ENCODE results near the gene SOS1. TPM values are rescaled to one million over a fixed set of nuclear protein-coding genes. Genes with fewer than 3 reads are reported as not detected.
"Not testable (repeated sequence)": the region's sequence is repeated elsewhere in the genome, so short reads cannot be mapped to it uniquely, and the experiment has no call there.

Gene SOS1
- total RNA-seq, 2 experiments from 2014 or later: 36.3 to 41.3 TPM

DNA sequence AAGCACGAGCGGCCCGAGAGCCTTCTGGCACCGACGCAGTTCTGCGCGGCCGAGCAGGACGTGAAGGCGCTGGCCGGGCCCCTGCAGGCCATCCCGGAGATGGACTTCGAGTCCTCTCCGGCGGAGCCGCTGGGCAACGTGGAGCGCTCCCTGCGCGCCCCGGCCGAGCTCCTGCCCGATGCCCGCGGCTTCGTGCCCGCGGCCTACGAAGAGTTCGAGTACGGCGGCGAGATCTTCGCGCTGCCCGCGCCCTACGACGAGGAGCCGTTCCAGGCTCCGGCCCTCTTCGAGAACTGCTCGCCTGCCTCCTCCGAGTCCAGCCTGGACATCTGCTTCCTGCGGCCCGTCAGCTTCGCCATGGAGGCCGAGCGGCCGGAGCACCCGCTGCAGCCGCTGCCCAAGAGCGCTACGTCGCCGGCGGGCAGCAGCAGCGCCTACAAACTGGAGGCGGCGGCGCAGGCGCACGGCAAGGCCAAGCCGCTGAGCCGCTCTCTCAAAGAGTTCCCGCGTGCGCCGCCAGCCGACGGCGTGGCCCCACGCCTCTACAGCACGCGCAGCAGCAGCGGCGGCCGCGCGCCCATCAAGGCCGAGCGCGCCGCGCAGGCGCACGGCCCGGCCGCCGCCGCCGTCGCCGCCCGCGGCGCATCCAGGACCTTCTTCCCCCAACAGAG, 160.8 kb downstream of the SOS1 start:
- Mint-ChIP-seq H3K9me3 (no peaks in the 10 kb centered on the region), H3K4me3 (peak overlapping the region; percentile 37), H3K4me1 (peaks cover 3% of the 10 kb centered on the region), H3K27ac (no peak overlapping the region), H3K27me3 (peaks cover 30% of the 10 kb centered on the region), H3K36me3 (peaks cover 2% of the 10 kb centered on the region)
- peak; percentile 83 for DNase-seq

DNA sequence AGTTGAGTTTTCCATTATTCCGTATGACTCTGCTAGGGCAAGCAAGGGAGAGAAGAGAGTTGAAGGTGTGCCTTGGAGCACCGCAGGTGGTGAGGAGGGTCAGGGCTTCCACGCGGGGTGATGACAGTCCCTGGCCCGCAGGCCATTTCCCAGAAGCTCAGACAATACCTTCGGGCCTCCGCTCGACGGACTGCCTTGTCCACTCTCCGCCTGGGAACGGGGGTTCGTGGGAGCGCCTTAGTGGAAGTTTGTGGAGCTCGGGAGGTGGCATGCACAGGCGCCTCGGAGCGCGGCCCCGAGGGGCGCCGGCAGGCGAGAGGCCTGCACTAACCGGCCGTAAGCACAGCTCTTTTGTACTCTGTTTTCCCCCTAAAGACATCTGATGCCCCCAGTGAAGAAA, 161.4 kb downstream of the SOS1 start:
- H3K4me1 Mint-ChIP-seq: peaks cover 3% of the 10 kb centered on the region
- H3K4me3 Mint-ChIP-seq: no peak overlapping the region
- no peak for DNase-seq
- H3K9me3 Mint-ChIP-seq: no peaks in the 10 kb centered on the region
- peaks cover 2% of the 10 kb centered on the region for H3K36me3 Mint-ChIP-seq
- no peak overlapping the region for H3K27ac Mint-ChIP-seq
- H3K27me3 Mint-ChIP-seq: peaks cover 30% of the 10 kb centered on the region

DNA sequence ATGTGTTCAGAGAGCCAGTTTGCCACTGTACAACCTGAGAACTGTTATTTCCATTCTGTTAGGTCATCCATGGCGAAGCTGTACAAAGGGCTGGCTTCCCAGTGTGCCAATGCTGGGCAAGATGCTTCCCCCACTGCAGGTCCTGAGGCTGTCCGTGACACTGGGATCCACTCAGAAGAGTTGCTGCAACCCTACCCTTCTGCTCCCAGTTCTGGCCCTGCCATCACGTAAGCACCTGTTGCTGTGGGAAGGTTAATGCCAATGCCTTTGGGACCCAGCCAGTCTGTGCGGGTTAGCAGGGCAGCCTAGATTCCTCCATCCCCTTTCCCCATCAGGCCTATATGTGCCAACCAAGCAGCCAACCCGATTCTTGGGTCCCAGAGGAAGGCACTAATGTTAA, 162.9 kb downstream of the SOS1 start:
- peaks cover 30% of the 10 kb centered on the region for H3K27me3 Mint-ChIP-seq
- no peak for DNase-seq
- peaks cover 2% of the 10 kb centered on the region for H3K36me3 Mint-ChIP-seq
- peaks cover 3% of the 10 kb centered on the region for H3K4me1 Mint-ChIP-seq
- no peaks in the 10 kb centered on the region for H3K9me3 Mint-ChIP-seq
- H3K27ac Mint-ChIP-seq: no peak overlapping the region
- no peak overlapping the region for H3K4me3 Mint-ChIP-seq

DNA sequence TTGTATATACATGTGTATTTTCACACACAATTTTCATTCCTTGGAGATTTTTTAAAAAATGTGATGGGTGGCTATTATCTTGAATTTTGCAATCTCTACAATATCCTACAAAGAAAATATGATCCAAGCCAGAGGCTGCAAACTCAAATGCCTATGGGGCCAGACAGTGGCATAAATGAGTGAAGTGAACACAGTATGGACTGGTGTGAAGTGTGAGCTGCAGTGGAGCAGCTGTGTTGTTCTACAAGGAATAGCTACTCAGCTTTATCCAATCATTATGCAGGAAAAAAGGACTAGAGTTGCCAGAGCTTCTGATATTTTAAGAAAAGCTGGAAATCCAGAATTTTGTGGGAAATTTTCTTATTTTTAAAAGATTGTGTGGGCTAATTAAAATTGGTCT, 169.1 kb downstream of the SOS1 start:
- no peak for DNase-seq
- Mint-ChIP-seq H3K4me3 (no peak overlapping the region), H3K9me3 (no peaks in the 10 kb centered on the region), H3K36me3 (no peaks in the 10 kb centered on the region), H3K4me1 (no peaks in the 10 kb centered on the region), H3K27ac (no peak overlapping the region), H3K27me3 (no peaks in the 10 kb centered on the region)

DNA sequence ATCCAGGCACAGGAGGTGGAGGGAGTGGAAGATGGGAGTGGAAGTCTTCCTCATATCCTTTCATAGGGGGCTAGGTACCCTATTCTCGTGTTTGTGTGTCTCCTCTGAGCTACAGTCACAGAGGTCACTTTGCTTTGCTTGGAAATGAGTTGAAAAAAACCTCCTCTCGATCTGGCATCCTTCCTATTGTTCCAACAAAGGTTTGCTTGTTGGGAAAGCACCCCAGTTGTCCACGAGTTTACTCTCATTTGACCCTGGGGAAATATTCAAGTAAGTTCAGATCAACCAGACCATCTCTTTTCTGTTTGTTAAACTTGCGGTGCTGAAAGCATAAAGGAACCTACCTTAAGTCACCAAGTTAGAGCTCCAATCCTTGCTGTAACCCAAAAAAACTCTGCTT, 171.9 kb downstream of the SOS1 start:
- H3K27ac Mint-ChIP-seq: no peak overlapping the region
- H3K27me3 Mint-ChIP-seq: no peaks in the 10 kb centered on the region
- no peak for DNase-seq
- no peak overlapping the region for H3K4me3 Mint-ChIP-seq
- no peaks in the 10 kb centered on the region for H3K4me1 Mint-ChIP-seq
- no peaks in the 10 kb centered on the region for H3K36me3 Mint-ChIP-seq
- H3K9me3 Mint-ChIP-seq: no peaks in the 10 kb centered on the region

DNA sequence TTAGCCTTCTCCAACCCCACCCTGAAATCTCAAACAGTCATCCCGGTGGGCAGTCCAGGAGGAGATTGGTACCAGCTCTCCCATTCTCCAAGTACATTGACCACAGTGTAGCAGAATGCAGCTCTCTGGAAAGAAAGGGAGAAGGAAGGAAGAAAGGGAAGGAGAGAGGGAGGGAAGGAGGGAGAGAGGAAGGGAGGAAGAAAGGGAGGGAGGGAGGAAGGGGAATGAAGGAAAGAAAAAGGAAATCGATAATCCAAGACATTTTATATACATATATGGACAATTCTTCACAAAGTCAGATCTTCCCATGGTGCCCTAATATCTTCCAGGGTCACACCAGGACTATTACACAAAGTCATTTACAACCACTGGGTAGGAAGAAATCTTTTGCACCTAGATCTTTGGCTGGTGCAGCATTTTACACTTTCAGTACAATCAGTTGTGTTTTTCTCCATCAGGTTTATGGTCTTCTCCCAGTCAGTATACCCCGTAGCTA, 172.4 kb downstream of the SOS1 start:
- Mint-ChIP-seq H3K4me3 (no peak overlapping the region), H3K27me3 (no peaks in the 10 kb centered on the region), H3K9me3 (no peaks in the 10 kb centered on the region), H3K4me1 (no peaks in the 10 kb centered on the region), H3K27ac (no peak overlapping the region), H3K36me3 (no peaks in the 10 kb centered on the region)
- DNase-seq: no peak

DNA sequence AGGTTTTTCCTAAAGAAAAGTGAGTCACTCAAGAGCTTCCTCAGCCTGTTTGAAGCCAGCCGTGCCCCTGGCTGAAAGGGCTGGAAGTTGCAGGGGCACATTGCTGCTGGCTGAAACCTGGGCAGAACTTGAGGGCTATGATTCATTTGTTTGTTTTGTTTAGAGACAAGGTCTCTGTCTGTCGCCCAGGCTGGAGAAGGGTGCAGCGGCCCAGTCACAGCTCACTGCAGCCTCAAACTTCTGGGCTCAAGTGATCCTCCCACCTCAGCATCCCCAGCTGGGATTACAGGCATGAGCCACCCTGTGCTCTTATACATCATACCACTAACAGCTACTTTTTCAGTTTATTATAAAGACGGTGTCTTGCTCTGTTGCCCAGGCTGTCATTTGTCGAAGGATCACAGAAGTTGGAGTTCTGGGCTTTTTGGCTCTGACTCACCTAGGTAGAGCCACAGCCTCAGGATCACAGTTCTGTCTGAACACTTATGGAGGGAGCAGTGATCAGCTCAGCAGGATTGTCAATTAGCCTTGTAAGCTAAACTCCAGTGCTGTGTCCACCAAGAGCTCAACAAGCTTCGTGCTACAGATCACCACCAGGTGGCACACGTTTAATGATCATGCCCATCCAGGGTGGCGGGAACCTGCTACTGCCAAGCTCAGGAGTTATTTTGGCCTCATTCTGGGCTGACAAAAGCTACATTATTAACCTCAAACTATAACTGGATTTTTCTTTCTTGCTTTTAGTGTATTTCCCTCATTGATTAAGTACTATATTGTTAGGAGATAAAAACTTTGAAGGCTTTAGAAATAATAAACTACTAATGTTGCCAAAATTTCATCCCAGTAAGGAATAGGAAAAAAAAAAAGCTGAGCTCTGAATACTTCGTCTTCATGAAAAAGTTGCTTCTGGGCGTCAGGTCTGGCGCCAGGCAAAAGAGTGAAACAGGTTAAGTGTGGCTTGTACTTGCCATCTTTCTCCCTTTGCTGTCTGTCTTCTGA, 173.3 kb downstream of the SOS1 start:
- H3K4me1 Mint-ChIP-seq: no peaks in the 10 kb centered on the region
- H3K9me3 Mint-ChIP-seq: no peaks in the 10 kb centered on the region
- no peaks in the 10 kb centered on the region for H3K27me3 Mint-ChIP-seq
- H3K36me3 Mint-ChIP-seq: no peaks in the 10 kb centered on the region
- peak; percentile 62 for DNase-seq
- H3K4me3 Mint-ChIP-seq: no peak overlapping the region
- no peak overlapping the region for H3K27ac Mint-ChIP-seq

DNA sequence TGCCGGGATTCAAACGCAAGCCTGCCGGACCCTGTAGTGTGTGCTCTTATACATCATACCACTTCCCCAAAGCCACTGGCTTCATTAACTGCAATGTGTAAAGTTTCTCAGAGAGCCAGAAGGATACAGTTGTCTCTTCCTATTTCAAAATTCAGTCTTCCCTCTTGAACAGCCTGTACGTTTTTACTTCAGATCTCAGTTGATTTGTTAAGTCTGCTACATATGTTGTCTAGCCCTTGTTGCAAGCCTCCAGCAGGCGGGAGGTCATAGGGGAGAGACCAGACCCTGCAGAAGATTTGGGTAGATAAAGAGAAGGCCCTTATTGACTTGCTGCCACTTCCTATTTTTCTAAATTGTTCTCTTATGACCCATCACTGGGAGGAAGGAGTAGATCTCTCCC, 174.9 kb downstream of the SOS1 start:
- Mint-ChIP-seq H3K27ac (no peak overlapping the region), H3K4me1 (no peaks in the 10 kb centered on the region), H3K36me3 (no peaks in the 10 kb centered on the region), H3K27me3 (no peaks in the 10 kb centered on the region), H3K4me3 (no peak overlapping the region), H3K9me3 (no peaks in the 10 kb centered on the region)
- no peak for DNase-seq

DNA sequence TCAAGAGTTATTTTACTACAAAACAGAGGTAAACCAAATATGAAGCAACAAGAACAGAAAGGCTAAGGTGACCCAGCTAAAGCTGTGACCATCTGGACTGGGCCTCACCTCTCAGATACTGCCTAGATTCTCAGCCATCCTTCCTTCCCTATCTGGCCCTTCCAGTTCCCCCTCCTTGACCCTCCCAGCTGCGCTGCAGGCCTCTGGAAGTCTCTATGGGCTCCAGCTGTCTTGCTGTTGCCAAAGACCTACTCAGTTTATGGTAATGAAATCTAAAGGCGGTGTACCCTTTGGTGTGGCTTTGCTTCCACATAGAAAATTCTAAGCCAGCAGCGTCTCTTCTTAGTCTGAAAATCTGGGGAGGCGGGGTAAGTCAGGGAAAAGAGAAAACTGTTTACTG, 175.5 kb downstream of the SOS1 start:
- Mint-ChIP-seq H3K36me3 (no peaks in the 10 kb centered on the region), H3K4me1 (no peaks in the 10 kb centered on the region), H3K27me3 (no peaks in the 10 kb centered on the region), H3K4me3 (no peak overlapping the region), H3K27ac (no peak overlapping the region), H3K9me3 (no peaks in the 10 kb centered on the region)
- no peak for DNase-seq

DNA sequence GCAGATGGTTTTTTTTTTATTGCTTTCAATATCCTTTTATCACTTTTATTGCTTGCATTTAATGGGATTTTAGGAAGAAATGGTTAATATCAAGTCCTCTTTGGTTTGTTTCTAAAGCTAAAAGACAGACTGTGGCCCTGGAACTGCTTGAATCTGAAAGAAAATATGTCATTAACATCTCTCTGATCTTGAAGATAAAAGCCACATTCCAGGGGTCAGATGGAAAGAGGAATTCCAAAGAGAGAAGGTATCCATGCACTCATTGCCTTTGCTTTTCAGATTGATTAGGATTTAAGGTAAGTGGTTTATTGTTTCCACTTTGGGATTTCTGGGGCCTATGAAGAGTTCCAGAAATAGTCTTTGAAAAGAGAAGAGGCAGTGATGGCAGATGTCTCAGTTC, 177.1 kb downstream of the SOS1 start:
- DNase-seq: no peak
- Mint-ChIP-seq H3K27ac (no peak overlapping the region), H3K4me1 (no peaks in the 10 kb centered on the region), H3K9me3 (no peaks in the 10 kb centered on the region), H3K4me3 (no peak overlapping the region), H3K36me3 (no peaks in the 10 kb centered on the region), H3K27me3 (no peaks in the 10 kb centered on the region)

DNA sequence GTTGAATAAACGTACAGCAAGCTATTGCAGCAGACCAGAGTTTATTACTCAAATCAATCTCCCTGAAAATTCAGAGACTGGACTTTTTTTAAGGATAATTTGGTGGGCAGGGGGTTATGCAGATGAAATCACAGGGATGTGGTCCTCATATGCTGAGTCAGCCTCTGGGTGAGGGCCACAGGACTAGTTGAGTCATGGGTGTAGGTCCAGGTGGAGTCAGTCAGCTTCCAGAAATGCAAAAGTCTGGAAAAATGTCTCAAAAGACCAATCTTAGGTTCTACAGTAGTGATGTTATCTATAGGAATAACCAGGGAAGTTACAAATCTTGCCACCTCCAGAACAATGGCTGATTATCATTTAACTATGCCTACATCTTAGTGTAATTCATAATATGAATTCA, 180.1 kb downstream of the SOS1 start:
- no peaks in the 10 kb centered on the region for H3K9me3 Mint-ChIP-seq
- H3K4me3 Mint-ChIP-seq: no peak overlapping the region
- H3K27me3 Mint-ChIP-seq: no peaks in the 10 kb centered on the region
- no peak overlapping the region for H3K27ac Mint-ChIP-seq
- no peaks in the 10 kb centered on the region for H3K36me3 Mint-ChIP-seq
- peaks cover under 1% of the 10 kb centered on the region for H3K4me1 Mint-ChIP-seq
- DNase-seq: no peak

DNA sequence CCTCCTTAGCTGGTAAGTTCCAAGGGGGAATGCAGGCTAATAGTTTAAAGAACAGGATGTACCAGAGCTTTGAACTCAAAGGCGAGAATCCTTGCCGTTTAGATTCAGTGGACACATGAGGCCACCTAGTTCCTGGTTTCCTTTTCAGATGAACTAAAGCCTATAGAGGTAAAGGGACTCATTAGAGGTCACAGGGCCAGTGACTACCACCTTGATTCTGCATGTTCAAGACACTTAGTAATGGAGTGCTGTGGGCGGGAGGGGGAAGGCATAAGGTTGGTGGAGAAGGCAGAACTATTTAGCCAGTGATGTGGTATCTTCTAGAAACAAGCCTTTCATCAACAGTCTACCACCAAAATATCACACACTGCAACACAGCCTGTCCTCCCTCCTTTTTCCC, 183.3 kb downstream of the SOS1 start:
- Mint-ChIP-seq H3K4me1 (peaks cover 3% of the 10 kb centered on the region), H3K36me3 (no peaks in the 10 kb centered on the region), H3K27ac (no peak overlapping the region), H3K4me3 (no peak overlapping the region), H3K27me3 (no peaks in the 10 kb centered on the region), H3K9me3 (no peaks in the 10 kb centered on the region)
- no peak for DNase-seq

DNA sequence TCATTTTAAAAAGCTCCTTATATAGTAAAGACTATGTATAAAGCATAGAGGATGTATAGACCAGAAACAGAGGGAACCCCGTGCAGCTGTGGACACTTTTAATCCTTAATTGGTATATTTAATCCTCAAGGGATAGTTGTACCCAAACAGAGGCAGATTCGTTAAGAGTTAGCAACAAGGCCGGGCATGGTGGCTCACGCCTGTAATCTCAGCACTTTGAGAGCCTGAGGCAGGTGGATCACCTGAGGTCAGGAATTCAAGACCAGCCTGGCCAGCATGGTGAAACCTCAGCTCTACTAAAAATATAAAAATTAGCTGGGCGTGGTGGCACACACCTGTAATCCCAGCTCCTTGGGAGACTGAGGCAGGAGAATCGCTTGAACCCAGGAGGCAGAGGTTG, 184.3 kb downstream of the SOS1 start:
- not testable (repeated sequence) for H3K36me3 Mint-ChIP-seq, H3K4me3 Mint-ChIP-seq, H3K9me3 Mint-ChIP-seq, H3K27ac Mint-ChIP-seq, H3K27me3 Mint-ChIP-seq, DNase-seq, H3K4me1 Mint-ChIP-seq

DNA sequence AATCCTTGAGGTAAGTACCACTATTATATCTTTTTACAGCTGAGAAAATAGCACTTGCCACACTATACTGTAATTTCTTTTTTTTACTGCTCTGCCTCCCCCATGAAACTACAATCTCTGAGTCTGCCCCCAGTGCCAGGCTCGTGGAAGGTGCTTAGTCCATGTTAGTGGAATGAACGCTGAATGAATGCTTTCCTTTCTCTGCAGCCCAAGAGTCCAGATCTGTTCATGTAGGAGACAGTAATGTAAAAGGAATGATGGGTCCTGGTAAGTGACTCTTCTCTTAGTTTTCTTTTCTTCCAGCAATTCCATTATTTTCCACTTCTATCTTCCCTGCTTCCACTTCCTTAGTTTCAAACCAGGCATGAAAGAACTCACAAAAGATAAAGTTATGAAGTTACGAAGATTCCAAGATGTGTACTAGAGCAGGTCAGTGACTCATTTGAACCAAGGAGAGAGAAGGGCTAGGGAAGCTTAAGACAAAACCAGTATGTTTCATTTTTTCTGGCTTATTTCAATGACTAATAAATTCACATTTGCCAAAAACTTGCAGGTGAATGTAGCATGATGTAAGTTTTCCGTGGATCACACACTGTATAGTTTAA, 185.2 kb downstream of the SOS1 start:
- Mint-ChIP-seq H3K27ac (no peak overlapping the region), H3K9me3 (no peaks in the 10 kb centered on the region), H3K4me1 (peaks cover 3% of the 10 kb centered on the region), H3K27me3 (no peaks in the 10 kb centered on the region), H3K36me3 (no peaks in the 10 kb centered on the region), H3K4me3 (no peak overlapping the region)
- DNase-seq: no peak

DNA sequence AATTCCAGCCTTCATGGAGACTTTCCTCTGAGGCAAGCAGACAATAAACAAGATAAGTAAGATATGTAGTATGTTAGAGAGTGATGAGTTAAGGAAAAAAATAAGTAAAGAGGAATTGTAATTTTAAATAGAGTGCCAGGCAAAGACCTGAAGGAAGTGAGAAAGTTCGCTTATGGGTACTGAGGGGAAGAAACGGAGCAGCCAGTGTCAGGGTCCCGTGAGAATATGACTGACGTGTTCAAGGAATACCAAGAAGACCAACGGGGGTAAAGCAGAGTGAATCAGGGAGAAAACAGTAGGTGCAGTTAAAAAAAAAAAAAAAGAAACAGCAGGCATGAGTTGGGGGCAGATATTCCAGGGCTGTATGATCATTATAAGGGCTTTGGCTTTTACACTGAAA, 186.1 kb downstream of the SOS1 start:
- no peak overlapping the region for H3K27ac Mint-ChIP-seq
- no peaks in the 10 kb centered on the region for H3K9me3 Mint-ChIP-seq
- H3K27me3 Mint-ChIP-seq: no peaks in the 10 kb centered on the region

More for the DNA sequence above, 186.1 kb downstream of the SOS1 start:
- no peak for DNase-seq
- Mint-ChIP-seq H3K4me1 (peaks cover 3% of the 10 kb centered on the region), H3K4me3 (no peak overlapping the region), H3K36me3 (no peaks in the 10 kb centered on the region)
